NCI-H2196 (cell line): Measurements from ENCODE around the gene CLCN5.

ENCODE experiments used
- DNase-seq: peaks from one replicate; lab custom pipeline; 2025; ENCODE audit not compliant: unreplicated experiment; lab: John Stamatoyannopoulos, UW

Gene CLCN5

GRCh38 chrX:49922291-49923241 lies at the start of gene CLCN5:
Gene CLCN5, plus strand, starts transcription at chrX:49922596. Its CDS starts 2,703 bp downstream, at chrX:49925299.
- peak; percentile 85 for DNase-seq

GRCh38 chrX:49876750-49877149 lies 45.6 kb upstream of the CLCN5 start:
- peak; percentile 39 for DNase-seq

- DNase-seq: no peak
These were observed 44.8 kb upstream of the CLCN5 start for GRCh38 chrX:49877397-49878101.

GRCh38 chrX:49878128-49878833 lies 44.1 kb upstream of the CLCN5 start:
- DNase-seq: no peak

GRCh38 chrX:49878834-49879655 lies 43.4 kb upstream of the CLCN5 start, which contains the start of gene USP27X:
Gene USP27X, plus strand, starts transcription at chrX:49879484. Its CDS starts 824 bp downstream, at chrX:49880308.
- DNase-seq: peak; percentile 71

- no peak for DNase-seq
These were observed 42.6 kb upstream of the CLCN5 start for GRCh38 chrX:49879656-49880277.

- DNase-seq: no peak
These were observed 41.7 kb upstream of the CLCN5 start for GRCh38 chrX:49880668-49881067.

- peak; percentile 58 for DNase-seq
These were observed 38.0 kb upstream of the CLCN5 start for GRCh38 chrX:49884290-49884862.

- DNase-seq: no peak
These were observed 29.9 kb upstream of the CLCN5 start for GRCh38 chrX:49892542-49892941.

GRCh38 chrX:49896951-49897350 lies 25.4 kb upstream of the CLCN5 start:
- no peak for DNase-seq

- DNase-seq: peak; percentile 3
These were observed 21.3 kb upstream of the CLCN5 start for GRCh38 chrX:49901048-49901447.

GRCh38 chrX:49910344-49910743 lies 12.1 kb upstream of the CLCN5 start:
- peak; percentile 70 for DNase-seq

- no peak for DNase-seq
These were observed 10.3 kb upstream of the CLCN5 start for GRCh38 chrX:49912086-49912485.

GRCh38 chrX:49912861-49913260 lies 9.5 kb upstream of the CLCN5 start:
- DNase-seq: no peak

- peak; percentile 51 for DNase-seq
These were observed 6.8 kb upstream of the CLCN5 start for GRCh38 chrX:49915361-49916222.

- DNase-seq: peak; percentile 62
These were observed 2.8 kb upstream of the CLCN5 start for GRCh38 chrX:49919617-49920016.

GRCh38 chrX:49921109-49921508 lies 1.3 kb upstream of the CLCN5 start:
- DNase-seq: no peak

- DNase-seq: no peak
These were observed 2.8 kb downstream of the CLCN5 start for GRCh38 chrX:49925176-49925575.

GRCh38 chrX:49930039-49930438 lies 7.6 kb downstream of the CLCN5 start:
- DNase-seq: no peak
